ENCODE measurements around the gene MFAP2. TPM values are rescaled to one million over a fixed set of nuclear protein-coding genes. Genes with fewer than 3 reads are reported as not detected.

The MFAP2 gene
- polyA plus RNA-seq, 3 donors = not detected

DNA sequence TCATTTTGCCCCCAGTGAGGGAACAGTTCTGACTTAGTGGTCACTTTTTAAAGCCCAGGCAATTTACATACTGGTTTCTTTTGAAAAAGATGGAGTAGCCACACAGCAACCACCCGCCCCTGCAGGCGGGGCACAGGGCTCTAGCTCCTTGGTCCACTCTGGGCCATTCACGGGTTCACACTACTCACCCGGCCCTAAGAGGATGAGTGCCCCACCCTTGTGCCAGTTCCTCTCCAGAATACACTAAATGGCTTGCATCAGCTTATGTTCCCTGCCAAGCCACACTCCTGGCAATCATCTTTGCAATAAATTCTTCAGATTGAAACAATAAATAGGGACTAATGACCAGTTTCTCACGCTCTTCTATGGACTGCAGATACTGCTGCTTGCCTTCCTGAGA is 47.0 kb upstream of the MFAP2 start:
- Histone ChIP-seq H3K79me2 (ENCODE audit: insufficient read depth, low read length) (peaks cover 10% of the 10 kb centered on the region), H3K4me3 (replicated peaks in 1 of 3; ENCODE audit: low read depth in 2 of 3, low read length in 3 of 3) (no peak overlapping the region), H3K27ac (ENCODE audit: low read depth in 1 of 2, low read length in 2 of 2) (peak overlapping the region; percentile 18 to 38), H3K4me1 (ENCODE audit: control insufficient read depth in 1 of 2, insufficient read depth in 2 of 2, low read length in 2 of 2) (peaks cover 21 to 28% of the 10 kb centered on the region in 2 donors), H4K20me1 (ENCODE audit: insufficient read depth, low read length) (peaks cover 54% of the 10 kb centered on the region), H3K27me3 (ENCODE audit: control insufficient read depth in 2 of 2, insufficient read depth in 2 of 2, low read length in 2 of 2) (no peaks in the 10 kb centered on the region), H3K4me2 (replicated peaks; ENCODE audit: extremely low read depth, low read length, poor library complexity, severe bottlenecking) (no peak overlapping the region), H2AFZ (ENCODE audit: insufficient read depth, low read depth, low read length, poor library complexity, severe bottlenecking) (no peak overlapping the region), H3K36me3 (replicated peaks in 1 of 2; ENCODE audit: control insufficient read depth in 1 of 2, insufficient read depth in 2 of 2, low read length in 2 of 2) (peaks cover 94 to 100% of the 10 kb centered on the region in 2 donors), H3K9me3 (replicated peaks in 1 of 2; ENCODE audit: control insufficient read depth in 1 of 2, insufficient read depth in 1 of 2, low read length in 2 of 2) (no peaks in the 10 kb centered on the region), H3K9ac (ENCODE audit: insufficient read depth, low read length, poor library complexity, severe bottlenecking) (no peak overlapping the region)
- Mint-ChIP-seq H3K27me3 (ENCODE audit: low read depth in 3 of 3) (no peaks in the 10 kb centered on the region), H3K4me1 (peaks cover 36% of the 10 kb centered on the region), H3K4me3 (no peak overlapping the region), H3K9me3 (peaks cover 0 to 2% (median 0%) of the 10 kb centered on the region in 7 donors), H3K36me3 (peaks cover 79 to 98% of the 10 kb centered on the region in 2 donors), H3K27ac (peak overlapping the region in 5 of 7 donors; percentile 24 to 64 (median 53))
- intact Hi-C loops (cut with micrococcal nuclease) = no loop called here
- TF ChIP-seq, protein P1, sequence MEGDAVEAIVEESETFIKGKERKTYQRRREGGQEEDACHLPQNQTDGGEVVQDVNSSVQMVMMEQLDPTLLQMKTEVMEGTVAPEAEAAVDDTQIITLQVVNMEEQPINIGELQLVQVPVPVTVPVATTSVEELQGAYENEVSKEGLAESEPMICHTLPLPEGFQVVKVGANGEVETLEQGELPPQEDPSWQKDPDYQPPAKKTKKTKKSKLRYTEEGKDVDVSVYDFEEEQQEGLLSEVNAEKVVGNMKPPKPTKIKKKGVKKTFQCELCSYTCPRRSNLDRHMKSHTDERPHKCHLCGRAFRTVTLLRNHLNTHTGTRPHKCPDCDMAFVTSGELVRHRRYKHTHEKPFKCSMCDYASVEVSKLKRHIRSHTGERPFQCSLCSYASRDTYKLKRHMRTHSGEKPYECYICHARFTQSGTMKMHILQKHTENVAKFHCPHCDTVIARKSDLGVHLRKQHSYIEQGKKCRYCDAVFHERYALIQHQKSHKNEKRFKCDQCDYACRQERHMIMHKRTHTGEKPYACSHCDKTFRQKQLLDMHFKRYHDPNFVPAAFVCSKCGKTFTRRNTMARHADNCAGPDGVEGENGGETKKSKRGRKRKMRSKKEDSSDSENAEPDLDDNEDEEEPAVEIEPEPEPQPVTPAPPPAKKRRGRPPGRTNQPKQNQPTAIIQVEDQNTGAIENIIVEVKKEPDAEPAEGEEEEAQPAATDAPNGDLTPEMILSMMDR (IDR thresholded peaks at IDR 0.05) = no peak
- WGBS (ENCODE audit: insufficient coverage) = 51% methylated on average over 4 of the region's 5 CpGs
- no peak for DNase-seq

DNA sequence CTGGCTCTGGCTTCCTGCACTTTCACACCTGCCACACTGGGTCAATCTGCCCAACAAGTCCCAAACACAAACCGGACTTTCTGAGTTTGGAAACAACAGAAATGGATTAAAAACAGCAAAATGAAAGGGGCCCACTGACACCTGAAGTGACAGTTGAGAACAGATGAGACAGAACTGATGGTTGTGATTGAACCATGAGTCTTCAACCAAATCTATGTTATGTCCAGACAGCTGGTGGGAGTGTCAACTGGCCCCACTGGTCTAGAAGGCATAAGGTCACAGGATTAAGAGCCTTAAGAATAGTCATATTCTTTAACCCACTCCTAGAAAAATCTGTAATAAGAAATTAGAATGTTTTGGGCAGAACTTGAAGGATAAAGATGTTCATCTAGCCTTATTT is 44.3 kb upstream of the MFAP2 start:
- Histone ChIP-seq H3K9ac (ENCODE audit: insufficient read depth, low read length, poor library complexity, severe bottlenecking) (no peak overlapping the region), H4K20me1 (ENCODE audit: insufficient read depth, low read length) (peaks cover 48% of the 10 kb centered on the region), H3K9me3 (replicated peaks in 1 of 2; ENCODE audit: control insufficient read depth in 1 of 2, insufficient read depth in 1 of 2, low read length in 2 of 2) (no peaks in the 10 kb centered on the region), H3K27me3 (ENCODE audit: control insufficient read depth in 2 of 2, insufficient read depth in 2 of 2, low read length in 2 of 2) (no peaks in the 10 kb centered on the region), H3K4me2 (replicated peaks; ENCODE audit: extremely low read depth, low read length, poor library complexity, severe bottlenecking) (no peak overlapping the region), H3K4me1 (ENCODE audit: control insufficient read depth in 1 of 2, insufficient read depth in 2 of 2, low read length in 2 of 2) (peaks cover 21 to 28% of the 10 kb centered on the region in 2 donors), H2AFZ (ENCODE audit: insufficient read depth, low read depth, low read length, poor library complexity, severe bottlenecking) (no peak overlapping the region), H3K27ac (ENCODE audit: low read depth in 1 of 2, low read length in 2 of 2) (no peak overlapping the region), H3K4me3 (replicated peaks in 1 of 3; ENCODE audit: low read depth in 2 of 3, low read length in 3 of 3) (no peak overlapping the region), H3K36me3 (replicated peaks in 1 of 2; ENCODE audit: control insufficient read depth in 1 of 2, insufficient read depth in 2 of 2, low read length in 2 of 2) (peaks cover 96 to 100% of the 10 kb centered on the region in 2 donors), H3K79me2 (ENCODE audit: insufficient read depth, low read length) (no peaks in the 10 kb centered on the region)
- Mint-ChIP-seq H3K9me3 (peaks cover 0 to 2% (median 0%) of the 10 kb centered on the region in 7 donors), H3K27ac (peak overlapping the region in 1 of 7 donors; percentile 21), H3K27me3 (ENCODE audit: low read depth in 3 of 3) (no peaks in the 10 kb centered on the region), H3K36me3 (peaks cover 84 to 99% of the 10 kb centered on the region in 2 donors), H3K4me3 (no peak overlapping the region), H3K4me1 (peaks cover 36% of the 10 kb centered on the region)
- WGBS (ENCODE audit: insufficient coverage) = no CpG with 5 or more reads among the region's 1 CpG
- no peak for DNase-seq
- TF ChIP-seq, protein P1 (IDR thresholded peaks at IDR 0.05) = no peak
- intact Hi-C loops (cut with micrococcal nuclease) = no loop called here
